ENCODE measurements around the gene TLN1. TPM values are rescaled to one million over a fixed set of nuclear protein-coding genes. Genes with fewer than 3 reads are reported as not detected.

TLN1 gene
- total RNA-seq, 2 donors from 2014 or later = 117 to 123 TPM

DNA sequence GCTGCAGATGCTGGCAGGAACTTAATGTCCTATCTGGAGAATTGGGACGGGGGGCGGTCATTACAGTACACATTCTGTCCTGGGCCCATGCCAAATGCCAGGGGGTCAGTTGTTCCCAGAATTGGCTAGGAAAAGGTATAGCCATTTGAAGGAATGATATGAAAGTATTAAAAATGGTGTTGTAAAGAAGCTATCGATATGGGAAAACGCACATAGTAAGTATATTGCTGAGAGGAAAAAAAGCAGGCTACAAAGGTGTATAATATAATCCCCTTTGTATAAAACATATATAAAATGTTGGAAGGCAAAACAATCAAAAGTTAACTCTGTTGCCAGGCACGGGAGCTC, 66.5 kb downstream of the TLN1 start:
- H3K36me3 ChIP-seq (ENCODE audit: control insufficient read depth, insufficient read depth, low read length) = peaks cover 21% of the 10 kb centered on the region
- peaks cover 5% of the 10 kb centered on the region for H3K4me1 ChIP-seq (ENCODE audit: control insufficient read depth, insufficient read depth, low read length)
- TF ChIP-seq, protein P1, sequence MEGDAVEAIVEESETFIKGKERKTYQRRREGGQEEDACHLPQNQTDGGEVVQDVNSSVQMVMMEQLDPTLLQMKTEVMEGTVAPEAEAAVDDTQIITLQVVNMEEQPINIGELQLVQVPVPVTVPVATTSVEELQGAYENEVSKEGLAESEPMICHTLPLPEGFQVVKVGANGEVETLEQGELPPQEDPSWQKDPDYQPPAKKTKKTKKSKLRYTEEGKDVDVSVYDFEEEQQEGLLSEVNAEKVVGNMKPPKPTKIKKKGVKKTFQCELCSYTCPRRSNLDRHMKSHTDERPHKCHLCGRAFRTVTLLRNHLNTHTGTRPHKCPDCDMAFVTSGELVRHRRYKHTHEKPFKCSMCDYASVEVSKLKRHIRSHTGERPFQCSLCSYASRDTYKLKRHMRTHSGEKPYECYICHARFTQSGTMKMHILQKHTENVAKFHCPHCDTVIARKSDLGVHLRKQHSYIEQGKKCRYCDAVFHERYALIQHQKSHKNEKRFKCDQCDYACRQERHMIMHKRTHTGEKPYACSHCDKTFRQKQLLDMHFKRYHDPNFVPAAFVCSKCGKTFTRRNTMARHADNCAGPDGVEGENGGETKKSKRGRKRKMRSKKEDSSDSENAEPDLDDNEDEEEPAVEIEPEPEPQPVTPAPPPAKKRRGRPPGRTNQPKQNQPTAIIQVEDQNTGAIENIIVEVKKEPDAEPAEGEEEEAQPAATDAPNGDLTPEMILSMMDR (conservative IDR thresholded peaks at IDR 0.05) = no peak
- H3K27ac Mint-ChIP-seq = no peak overlapping the region
- no peaks in the 10 kb centered on the region for H3K9me3 ChIP-seq (ENCODE audit: control insufficient read depth, low read length)
- peaks cover 19% of the 10 kb centered on the region for H3K36me3 Mint-ChIP-seq (ENCODE audit: low read depth)
- no peaks in the 10 kb centered on the region for H3K9me3 Mint-ChIP-seq
- no peak overlapping the region for H3K27ac ChIP-seq (ENCODE audit: low read depth, low read length)
- H3K4me3 ChIP-seq (ENCODE audit: low read length) = peak overlapping the region; percentile 80
- WGBS, 2 experiments (ENCODE audit: insufficient coverage in 1 of 2, insufficient read length in 1 of 2) = 82 to 89% methylated on average over 3 to 5 of the region's 5 CpGs
- peak overlapping the region; percentile 72 for H3K4me3 Mint-ChIP-seq
- no peaks in the 10 kb centered on the region for H3K27me3 ChIP-seq (ENCODE audit: control insufficient read depth, insufficient read depth, low read length, poor library complexity, severe bottlenecking)
- H3K9ac ChIP-seq (ENCODE audit: extremely low read depth, low read length, poor library complexity, severe bottlenecking) = no peak overlapping the region
- peaks cover 14% of the 10 kb centered on the region for H3K4me1 Mint-ChIP-seq
- H3K27me3 Mint-ChIP-seq (ENCODE audit: insufficient read depth) = peaks cover 5% of the 10 kb centered on the region
- DNase-seq = no peak

DNA sequence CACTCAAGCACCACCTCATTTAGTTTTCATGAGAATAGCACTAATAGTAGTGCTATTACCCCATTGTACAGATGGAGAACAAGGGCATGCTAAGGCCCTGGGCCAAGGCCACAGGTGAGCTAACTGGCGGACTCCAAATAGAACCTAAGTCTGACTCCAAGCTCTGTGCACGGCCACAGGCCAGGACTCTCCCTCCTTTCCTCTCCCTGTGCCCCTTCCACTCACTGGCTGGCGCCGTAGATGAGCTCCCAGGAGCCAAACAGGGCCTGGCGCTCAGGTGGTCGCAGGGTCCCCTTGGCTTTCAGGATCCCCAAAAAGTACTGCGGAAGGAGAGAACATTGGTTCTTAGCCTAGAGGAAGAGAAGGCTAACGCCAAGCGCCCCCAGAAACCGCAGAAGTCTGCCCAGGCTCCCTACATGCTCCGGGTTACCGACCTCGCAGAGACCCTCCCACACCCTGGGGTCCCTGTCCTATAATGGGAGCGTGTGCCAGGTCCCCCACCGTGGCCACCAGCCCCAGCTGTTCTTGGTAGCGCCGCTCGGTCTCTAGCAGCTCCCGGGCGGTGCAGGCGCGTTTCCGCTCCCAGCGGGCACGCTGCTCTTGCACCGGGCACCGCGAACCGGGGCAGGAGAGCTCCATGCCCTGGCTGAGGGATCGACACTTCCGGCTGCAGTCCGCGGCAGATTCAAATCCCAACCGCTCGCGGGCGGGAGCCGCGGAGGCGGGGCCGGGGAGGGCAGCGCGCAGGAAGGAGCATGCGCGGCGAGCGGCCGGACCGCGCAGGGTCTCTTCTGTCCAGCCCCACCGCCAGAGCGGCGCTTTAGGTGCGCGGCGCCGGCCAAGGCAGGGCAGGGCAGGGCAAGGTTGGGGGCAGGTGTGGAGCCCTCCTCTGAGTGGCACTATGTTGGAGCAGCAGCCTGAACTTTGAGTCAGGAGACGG, 67.2 kb downstream of the TLN1 start, which contains the start of gene ARHGEF39:
TSS of gene ARHGEF39 (minus strand) at position 665 of the 940 bp plus-strand sequence. CDS start at position 639, 26 bp downstream.
- peak; percentile 97 for DNase-seq
- peaks cover 5% of the 10 kb centered on the region for H3K27me3 Mint-ChIP-seq (ENCODE audit: insufficient read depth)
- Histone ChIP-seq H3K9me3 (ENCODE audit: control insufficient read depth, low read length) (no peaks in the 10 kb centered on the region), H3K27ac (ENCODE audit: low read depth, low read length) (no peak within 1 kb of the TSS), H3K27me3 (ENCODE audit: control insufficient read depth, insufficient read depth, low read length, poor library complexity, severe bottlenecking) (no peaks in the 10 kb centered on the region), H3K4me1 (ENCODE audit: control insufficient read depth, insufficient read depth, low read length) (peaks cover 5% of the 10 kb centered on the region), H3K36me3 (ENCODE audit: control insufficient read depth, insufficient read depth, low read length) (peaks cover 26% of the 10 kb centered on the region), H3K4me3 (ENCODE audit: low read length) (peak within 1 kb of the TSS; percentile 80), H3K9ac (ENCODE audit: extremely low read depth, low read length, poor library complexity, severe bottlenecking) (peak within 1 kb of the TSS; percentile 59)
- TF ChIP-seq, protein P1 (conservative IDR thresholded peaks at IDR 0.05) = peak; percentile 62
- H3K27ac Mint-ChIP-seq = peak within 1 kb of the TSS; percentile 66
- H3K36me3 Mint-ChIP-seq (ENCODE audit: low read depth) = peaks cover 25% of the 10 kb centered on the region
- H3K4me3 Mint-ChIP-seq = peak within 1 kb of the TSS; percentile 72
- 8 to 14% methylated on average over 28 to 58 of the region's 58 CpGs for WGBS, 2 experiments (ENCODE audit: insufficient coverage in 1 of 2, insufficient read length in 1 of 2)
- no peaks in the 10 kb centered on the region for H3K9me3 Mint-ChIP-seq
- peaks cover 14% of the 10 kb centered on the region for H3K4me1 Mint-ChIP-seq

DNA sequence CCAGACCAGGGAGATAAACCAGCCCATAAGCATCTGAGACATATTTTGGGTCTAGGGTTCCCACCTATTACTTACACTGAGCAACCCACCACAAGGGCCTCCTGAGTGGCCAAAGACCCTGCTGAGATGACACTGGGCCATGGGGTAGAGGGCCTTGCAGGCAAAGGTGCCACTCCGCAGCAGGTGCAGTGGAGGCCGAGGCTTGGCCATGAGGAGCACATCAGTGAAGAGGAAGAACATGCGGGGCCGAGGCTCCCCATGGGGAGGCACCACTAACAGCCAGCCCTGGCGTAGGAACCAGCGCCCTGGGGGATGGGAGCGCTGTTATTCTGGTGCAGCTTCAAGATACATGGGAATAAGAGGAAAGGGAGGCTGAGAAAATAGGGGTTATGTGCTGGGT, 69.6 kb downstream of the TLN1 start:
- peaks cover 5% of the 10 kb centered on the region for H3K27me3 Mint-ChIP-seq (ENCODE audit: insufficient read depth)
- H3K4me1 Mint-ChIP-seq = peaks cover 18% of the 10 kb centered on the region
- no peaks in the 10 kb centered on the region for H3K9me3 ChIP-seq (ENCODE audit: control insufficient read depth, low read length)
- TF ChIP-seq, protein P1 (conservative IDR thresholded peaks at IDR 0.05) = no peak
- H3K9ac ChIP-seq (ENCODE audit: extremely low read depth, low read length, poor library complexity, severe bottlenecking) = no peak overlapping the region
- H3K4me1 ChIP-seq (ENCODE audit: control insufficient read depth, insufficient read depth, low read length) = peaks cover 5% of the 10 kb centered on the region
- H3K4me3 Mint-ChIP-seq = no peak overlapping the region
- peaks cover 26% of the 10 kb centered on the region for H3K36me3 ChIP-seq (ENCODE audit: control insufficient read depth, insufficient read depth, low read length)
- H3K9me3 Mint-ChIP-seq = no peaks in the 10 kb centered on the region
- no peaks in the 10 kb centered on the region for H3K27me3 ChIP-seq (ENCODE audit: control insufficient read depth, insufficient read depth, low read length, poor library complexity, severe bottlenecking)
- no peak overlapping the region for H3K27ac ChIP-seq (ENCODE audit: low read depth, low read length)
- no peak overlapping the region for H3K4me3 ChIP-seq (ENCODE audit: low read length)
- no peak for DNase-seq
- no peak overlapping the region for H3K27ac Mint-ChIP-seq
- H3K36me3 Mint-ChIP-seq (ENCODE audit: low read depth) = peaks cover 27% of the 10 kb centered on the region
- 98 to 100% methylated on average over 2 to 7 of the region's 7 CpGs for WGBS, 2 experiments (ENCODE audit: insufficient coverage in 1 of 2, insufficient read length in 1 of 2)
